SU-DHL-6 (cell line): ENCODE data around the gene PRKCA.

Source experiments
- CTCF ChIP-seq: fragments of 200-600 bp; sonication (generic); IDR thresholded peaks from one replicate; pipeline ENCODE4 v1.5.1; 2017; ENCODE audit warnings: antibody characterized with exemption, mild to moderate bottlenecking, low read length, moderate library complexity; ENCODE audit not compliant: insufficient read depth, poor library complexity, severe bottlenecking
- EZH2phosphoT487 ChIP-seq: fragments of 200-600 bp; sonication (generic), shearing (Covaris generic); conservative IDR thresholded peaks from 2 replicates; pipeline ENCODE4 v1.6.1; 2018; ENCODE audit warnings: mild to moderate bottlenecking, antibody characterized with exemption, low read length, moderate library complexity, mixed read lengths

GRCh38 chr17:66518677-66519076, 216.3 kb downstream of the PRKCA start:
- TF ChIP-seq CTCF (no peak), EZH2phosphoT487 (no peak)
